NCI-H1436 treated with DMSO at 0.1 percent for 48 hours (cell line): ENCODE measurements around the gene ITPA.
"Not testable (repeated sequence)": the region's sequence is repeated elsewhere in the genome, so short reads cannot be mapped to it uniquely, and the experiment has no call there.

Experiments
- DNase-seq: peaks from one replicate; lab custom pipeline; 2025; lab: John Stamatoyannopoulos, UW

The ITPA gene

DNA sequence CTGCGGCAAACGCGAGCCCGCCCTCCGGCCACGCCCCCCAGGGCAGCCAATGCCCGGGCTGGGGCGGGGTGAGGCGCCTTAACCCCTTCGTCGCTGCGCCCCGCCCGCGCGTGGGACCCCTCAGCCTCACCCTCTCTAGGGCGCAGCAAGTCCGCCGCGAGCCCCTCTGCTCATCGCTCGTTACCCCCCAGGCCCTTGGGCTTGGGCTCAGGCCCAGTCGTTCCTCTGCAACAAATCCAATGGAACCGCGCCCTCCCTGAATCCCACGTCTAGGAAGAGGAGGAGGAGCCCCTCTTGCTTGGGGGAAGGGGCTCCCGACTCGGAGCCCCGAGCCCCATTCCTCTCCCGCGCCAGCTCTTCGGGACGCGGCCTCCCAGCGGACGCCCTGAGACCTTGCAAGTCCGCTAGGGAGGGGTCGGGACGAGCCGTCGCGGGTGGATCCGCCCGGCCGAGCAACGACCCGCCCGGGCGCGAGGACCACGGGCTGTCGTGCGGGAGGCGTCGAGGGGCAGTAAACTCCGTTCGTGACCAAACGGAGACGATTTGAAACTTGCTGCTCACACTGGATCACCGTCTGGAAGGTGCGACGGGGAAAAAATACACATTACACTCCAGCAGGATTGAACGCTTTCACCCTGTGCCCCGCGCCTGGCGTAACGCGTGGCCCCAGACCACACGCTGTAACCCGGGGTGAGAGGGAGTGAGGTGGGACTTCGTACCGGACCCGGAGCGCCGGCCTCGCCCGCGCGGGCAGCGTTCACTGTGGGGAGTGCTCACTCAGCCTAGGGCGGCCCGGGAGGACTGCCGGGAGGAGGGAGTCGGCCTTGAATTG, 35.5 kb upstream of the ITPA start:
- DNase-seq, result no peak

DNA sequence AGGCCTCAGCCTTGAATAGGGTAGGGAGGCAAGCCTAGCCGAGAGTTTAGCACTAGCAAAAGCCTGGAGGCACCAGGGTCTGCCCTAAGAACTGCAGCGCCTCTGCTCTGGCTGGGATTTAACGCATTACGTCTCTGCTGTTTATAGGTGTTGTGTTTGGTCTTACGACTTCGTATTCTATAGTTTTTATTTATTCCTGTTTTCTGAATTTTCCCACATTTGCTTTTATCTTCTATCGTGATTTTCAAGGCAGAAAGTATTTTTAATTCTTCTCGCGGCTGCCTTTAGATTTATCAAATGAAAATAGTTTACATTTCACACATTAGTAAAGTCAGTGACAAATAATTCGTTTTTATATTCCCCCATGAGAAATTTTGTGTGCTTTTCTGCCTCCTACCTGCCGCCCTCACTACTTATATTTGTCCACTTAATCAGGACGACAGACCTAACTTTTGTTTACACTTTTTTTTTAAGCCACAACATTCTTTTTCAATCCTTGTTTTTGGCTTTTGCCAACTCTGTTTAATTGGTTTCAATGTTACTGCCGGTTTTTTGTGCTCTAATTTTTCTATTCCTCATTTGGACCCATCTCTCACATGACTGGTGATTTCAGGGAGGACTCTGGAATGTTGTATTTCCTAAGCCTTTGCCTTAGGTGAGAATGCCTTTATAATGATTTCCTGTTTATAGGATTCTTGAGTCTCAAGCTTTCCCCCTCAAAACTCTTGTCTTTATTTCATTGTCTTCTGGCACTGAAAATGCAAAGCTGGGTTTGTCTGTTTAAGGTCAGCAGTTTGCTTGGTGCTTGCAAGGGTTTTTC, 34.6 kb upstream of the ITPA start:
- no peak for DNase-seq

DNA sequence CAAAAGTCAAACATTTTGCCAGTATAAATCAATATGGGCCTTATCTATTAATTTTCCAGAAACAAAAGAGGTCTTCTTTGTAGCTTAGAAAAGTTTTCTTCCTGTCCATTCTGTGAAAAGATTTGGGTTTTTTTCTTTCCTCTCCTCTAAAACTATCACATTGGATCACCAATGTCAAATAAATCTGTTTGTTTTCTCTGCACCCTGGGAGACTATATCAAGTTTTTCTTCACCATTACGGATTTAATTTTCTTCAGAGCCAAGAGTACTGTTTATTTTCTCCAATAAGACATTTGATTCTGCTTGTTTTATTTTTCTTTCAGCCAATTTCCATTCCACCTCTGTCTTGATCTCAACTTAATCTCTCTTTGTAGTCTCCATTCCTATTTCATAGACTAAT, 34.0 kb upstream of the ITPA start:
- DNase-seq, result no peak

DNA sequence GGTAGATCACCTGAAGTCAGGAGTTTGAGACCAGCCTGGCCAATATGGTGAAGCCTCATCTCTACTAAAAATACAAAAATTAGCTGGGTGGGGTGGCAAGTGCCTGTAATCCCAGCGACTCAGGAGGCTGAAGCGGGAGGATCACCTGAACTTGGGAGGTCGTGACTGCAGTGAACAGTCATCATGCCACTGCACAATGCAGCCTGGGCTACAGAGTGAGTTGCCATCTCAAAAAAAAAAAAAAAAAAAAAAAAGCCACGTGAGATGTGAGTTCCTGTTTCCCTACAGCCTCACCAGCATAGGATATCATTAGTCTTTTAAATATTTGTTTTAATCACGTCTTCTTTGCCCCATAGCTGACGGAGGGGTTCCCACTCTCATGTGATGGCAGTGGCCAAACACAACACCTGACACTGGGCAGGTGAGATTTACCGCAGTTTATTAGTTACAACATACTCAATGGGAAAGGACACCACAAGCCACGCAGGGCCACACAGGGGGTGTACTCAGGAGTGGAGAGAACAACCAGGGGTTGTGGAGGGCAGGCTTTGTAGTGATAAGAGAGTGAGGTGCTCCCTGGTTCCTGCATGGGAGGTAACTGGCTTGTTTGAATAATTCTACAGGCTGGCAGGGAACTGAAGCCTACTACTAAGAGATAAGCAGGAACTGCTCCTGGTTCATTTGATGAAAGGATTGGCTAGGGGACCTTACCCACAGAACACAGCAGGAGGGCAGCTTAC, 31.4 kb upstream of the ITPA start:
- DNase-seq, result no peak

DNA sequence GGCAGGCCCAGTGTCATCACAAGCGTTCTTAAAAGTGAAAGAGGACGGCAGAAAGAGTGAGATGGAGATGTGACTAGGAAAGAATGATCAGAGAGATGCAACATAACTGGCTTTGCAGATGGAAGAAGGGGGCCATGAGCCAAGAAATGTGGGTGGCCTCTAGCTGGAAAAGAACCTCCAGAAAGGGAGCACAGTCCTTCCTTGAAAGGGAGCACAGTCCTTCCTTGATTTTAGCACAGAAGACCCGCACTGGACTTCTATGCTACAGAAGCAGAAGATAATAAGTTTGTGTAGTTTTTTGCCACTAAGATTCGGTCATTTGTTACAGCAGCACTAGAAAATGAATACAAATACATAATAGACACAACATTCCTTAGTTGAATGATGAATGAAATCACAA, 29.0 kb upstream of the ITPA start:
- no peak for DNase-seq

DNA sequence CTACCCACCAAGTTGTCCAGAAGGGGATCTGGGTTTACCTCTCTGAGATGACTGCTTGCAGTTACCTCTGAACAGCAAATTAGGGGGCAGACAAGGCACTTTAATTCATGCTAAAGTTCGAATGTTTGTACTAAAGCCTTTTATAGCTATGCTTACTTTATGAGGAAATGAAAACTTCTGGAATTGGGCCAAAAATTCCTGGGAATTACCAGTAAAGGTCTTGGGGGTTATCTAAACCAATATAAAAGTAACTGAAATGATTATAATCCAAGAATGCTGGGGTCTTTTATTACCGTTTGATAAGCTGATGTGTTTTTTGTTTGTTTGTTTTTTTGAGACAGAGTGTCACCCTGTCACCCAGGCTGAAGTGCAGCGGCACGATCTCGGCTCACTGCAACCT, 28.0 kb upstream of the ITPA start:
- no peak for DNase-seq

DNA sequence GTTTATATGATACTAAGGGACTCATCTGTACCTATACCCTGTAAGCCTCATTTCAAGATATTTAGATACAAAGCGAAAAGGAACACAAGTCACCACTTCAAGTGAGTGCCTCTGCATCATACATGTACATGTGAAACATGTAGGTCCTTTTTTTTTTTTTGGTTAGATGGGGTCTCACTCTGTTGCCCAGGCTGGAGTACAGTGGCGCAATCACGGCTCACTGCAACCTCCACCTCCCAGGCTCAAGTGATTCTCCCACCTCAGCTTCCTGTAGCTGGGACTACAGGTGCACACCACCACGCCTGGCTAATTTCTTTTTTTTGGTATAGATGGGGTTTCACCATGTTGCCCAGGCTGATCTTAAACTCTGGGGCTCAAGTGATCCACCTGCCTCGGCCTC, 26.9 kb upstream of the ITPA start:
- DNase-seq, result not testable (repeated sequence)

DNA sequence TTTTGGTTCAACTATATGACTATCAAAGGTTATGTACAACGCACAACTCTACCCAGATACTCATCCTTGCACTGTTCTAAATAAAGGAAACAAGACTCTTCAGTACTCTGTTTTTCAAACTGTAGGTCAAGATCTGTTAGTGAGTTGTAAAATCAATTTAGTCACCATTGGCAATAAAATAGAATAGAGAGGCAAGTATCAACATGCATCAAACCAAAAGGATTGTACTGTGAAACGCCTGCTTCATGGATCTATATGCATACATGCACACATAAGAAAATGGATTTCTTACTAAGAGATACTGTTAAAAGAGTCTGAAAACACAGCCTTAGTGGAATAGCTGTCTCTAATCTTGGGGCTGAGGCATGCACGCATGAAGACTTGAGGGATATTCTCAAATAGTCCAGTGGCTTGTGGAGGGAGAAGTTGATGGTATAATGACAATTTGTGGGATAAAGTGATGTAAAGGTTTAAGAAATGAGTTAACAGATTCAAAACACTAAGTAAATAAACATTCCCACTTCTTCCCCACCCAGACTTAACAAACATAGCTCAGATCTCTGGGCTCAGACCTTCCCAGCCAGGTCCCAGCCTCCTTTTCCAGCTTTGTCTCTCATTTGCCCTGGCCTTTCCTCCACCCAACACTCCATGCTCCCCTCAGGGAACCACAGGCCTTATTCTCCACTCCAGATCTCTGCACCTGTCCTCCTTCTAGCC, 25.2 kb upstream of the ITPA start:
- no peak for DNase-seq

DNA sequence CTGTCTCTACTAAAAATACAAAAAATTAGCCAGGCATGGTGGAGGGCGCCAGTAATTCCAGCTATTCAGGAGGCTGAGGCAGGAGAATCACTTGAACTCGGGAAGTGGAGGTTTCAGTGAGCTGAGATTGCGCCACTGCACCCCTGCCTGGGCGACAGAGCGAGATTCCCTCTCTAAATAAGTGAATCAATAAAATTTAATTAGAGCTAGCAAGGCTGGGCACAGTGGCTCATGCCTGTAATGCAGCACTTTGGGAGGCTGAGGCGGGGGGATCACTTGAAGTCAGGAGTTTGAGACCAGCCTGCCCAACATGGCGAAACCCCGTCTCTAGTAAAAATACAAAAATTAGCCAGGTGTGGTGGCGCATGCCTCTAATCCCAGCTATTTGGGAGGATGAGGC, 21.4 kb upstream of the ITPA start:
- not testable (repeated sequence) for DNase-seq

DNA sequence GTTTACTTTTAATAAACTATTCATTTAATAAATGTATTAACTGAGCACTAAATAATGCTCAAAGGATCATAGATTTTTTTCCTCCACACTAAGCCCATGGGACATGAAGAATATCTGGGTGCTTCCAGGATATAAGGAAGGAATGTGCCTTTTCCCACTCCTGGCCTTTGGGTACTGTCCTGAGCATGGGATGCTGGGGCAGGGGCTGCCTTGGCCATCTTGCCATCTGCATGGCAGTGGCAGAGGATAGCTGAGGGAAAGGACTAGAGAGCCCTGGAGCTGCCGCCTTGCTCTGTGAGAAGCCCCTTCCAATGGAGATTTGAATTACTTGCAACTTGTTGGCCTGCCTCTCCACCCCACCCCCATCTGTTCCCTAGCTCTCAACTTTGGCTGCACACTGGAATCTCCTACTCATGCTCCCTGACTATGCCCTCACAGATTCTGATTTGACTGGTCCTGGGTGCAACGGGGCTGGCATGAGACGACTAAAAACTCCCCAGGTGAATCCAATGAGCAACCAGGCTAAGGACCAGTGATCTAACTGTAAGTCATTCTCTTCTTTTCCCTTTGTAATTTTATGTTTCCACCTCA, 20.4 kb upstream of the ITPA start:
- no peak for DNase-seq

DNA sequence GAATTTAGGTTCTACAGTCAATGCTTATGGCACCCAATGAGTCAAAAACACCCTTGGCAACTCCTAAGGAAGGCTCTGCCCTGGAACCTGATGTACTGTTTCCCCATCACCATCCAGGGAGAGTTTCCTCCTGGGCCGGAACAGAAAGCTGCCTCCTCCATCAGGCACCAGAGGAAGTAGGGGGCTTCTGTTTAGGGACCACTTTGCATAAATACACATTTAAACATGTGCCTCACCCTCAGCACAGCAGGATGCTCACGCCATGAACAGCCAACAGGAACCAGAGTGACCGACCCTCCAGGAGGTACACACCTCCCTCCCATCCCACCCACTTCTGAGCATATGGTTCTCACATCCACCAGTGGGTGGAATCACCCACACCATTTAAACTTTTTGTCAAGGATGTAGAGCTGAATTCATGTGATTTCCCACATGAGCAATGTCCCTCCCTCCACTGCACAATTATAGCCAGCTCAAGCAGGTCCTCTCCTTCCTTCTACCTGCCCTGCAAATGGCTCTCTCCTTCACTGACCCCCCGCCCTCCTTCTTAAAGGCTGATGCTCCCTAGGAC, 19.7 kb upstream of the ITPA start:
- DNase-seq, result no peak

DNA sequence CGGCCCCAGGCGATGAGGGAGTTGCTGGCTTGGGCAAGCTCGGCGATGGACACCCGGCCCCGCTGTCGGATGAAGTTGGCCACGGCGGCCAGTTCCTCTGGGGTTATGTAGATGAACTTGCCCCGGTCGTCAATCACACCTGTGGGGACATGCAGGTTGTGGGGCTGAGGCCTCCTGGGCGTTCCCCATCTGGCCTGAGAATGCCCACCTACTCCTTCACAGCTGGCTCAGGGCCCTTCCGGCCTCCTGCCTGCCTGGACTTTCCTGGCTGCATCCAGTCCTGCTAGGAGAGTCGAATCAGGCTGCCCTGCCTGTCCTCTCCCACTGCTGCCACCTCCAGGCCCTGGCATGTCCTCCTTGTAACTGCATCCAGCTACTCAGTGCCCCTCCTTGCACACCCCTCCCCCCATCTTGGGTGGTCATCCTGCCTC, 18.6 kb upstream of the ITPA start:
- no peak for DNase-seq

DNA sequence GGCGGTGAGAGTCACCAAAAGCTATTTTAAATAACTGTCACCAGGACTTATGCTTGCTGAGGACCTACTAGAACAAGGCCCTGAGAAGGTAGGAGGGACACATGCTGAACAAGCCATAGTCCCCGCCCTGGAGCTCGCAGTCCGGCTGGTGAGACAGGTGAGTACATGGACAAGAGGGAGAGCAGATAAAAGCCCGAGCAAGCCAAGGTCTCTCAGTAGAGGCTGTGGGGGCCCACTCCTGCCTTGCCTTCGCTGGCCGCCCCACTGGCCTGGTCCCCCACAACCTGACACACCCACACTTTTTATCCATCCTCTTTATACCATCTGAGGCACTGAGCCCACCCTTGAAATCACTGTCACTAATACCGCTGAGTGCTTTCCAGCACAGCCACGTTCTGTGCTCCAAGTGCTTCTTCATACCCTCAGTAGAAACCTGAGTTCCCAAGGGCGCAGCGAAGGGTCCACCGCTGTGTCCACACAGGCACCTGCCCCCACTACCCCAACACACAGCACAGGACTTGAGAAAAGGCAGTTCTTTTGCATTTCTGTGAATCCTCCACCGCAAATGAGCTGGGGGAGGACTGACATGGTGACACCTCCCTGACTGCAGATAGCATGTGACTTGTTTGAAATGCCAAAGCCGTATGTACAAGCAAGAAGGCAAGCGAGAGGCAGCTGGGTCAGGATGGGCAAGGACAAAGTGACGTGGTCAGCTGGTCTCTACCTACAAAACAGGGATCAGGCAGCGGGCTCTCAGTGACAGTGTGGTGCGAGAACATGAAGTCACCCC, 16.9 kb upstream of the ITPA start:
- DNase-seq, result no peak

DNA sequence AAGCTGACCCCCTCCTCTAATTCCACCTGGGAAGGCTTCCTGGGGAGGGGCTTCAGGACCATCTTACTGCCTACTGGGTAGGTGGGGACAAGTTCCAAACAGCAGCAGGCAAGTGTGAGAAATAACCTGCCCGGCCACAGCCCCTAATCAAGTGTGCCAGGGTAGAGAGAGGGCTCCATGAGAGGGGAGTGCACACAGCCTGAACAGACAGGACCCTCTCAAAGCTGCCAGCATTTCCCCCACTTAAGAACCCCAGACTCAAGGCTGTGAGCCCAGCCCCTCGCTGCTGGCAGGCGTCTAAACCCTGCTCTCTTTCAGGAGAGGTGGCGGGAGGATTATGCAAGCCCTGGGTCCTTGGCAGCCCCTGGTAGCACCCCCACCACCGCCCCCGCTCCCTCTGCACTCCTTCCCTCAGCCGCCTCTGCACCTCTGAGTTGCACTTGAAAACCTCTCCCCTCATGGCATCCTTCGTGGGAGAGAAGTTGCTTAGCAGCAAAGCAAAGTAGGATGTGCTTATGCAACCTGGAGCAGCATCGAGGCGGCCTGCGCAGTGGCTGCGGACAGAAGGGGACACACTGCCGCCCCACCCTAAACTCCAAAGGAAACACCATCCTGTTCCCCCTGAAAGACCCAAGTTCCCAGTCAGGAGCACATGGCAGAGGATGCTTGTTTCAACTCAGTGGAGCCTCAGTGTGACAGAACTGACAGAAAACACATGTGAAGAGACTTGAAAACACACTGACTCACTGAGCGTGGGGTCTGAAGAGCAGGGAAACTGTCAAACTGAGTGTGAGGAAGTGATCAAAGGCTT, 15.3 kb upstream of the ITPA start:
- no peak for DNase-seq

DNA sequence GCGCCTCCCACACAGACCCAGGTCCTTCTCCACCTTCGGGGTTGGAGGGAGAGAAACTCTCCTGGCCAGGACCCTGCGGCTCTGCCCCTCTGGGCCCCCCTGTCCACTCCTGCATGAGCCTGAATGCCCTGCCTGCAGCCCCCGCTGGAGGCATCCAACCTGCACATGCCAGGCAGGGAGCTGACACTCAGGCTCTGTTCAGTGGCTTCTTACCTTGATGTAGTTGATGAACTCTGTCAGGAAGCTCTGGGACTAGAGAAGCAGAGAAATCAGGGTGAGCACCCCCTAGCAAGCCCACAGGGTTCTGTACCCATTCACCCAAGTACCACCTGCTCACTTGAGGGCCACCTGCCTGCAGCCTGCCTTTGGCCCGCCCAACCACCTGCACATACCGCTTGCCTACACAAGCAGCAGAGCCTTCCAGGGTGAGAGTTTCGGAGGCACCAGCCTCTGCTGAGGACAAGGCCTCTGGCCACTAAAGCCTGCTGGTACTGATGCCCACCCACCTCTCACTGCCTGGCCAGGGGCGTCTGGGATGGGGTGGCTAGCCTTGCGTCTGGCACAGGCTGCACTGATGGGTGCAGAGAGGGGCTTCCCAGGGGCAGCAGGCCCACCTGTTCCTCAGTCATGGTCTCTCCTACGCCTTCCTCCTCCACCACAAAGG, 14.5 kb upstream of the ITPA start:
- DNase-seq, result no peak

DNA sequence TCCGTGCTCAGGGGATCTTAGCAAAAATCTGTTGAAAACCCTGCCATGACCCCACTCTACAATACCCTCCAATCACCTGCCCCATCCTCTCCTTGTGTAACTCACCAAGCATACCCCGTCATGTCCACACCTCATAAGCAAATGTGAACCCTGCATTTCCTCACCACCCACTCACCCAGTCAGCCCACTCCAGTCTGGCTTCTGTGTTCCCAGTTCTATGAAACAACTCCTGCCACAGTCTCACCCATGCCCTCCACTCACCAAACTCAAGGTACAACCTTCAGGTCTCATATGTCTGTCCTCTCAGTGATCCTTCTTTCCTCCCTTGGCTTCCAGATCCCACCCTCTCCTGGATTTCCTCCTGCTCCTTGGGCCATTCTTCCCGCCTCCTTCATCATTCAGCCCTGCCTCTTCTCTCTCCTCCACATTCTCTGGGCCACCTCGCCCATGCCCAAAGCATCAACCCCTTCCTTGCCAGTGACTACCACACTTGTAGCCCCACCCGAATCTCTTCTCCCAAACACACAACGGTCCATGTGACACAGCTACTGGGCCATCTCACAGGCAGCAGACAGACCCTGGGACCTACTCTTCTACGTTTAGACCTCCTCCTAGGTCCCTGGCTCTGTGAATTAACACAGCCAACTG, 13.6 kb upstream of the ITPA start:
- DNase-seq, result no peak

DNA sequence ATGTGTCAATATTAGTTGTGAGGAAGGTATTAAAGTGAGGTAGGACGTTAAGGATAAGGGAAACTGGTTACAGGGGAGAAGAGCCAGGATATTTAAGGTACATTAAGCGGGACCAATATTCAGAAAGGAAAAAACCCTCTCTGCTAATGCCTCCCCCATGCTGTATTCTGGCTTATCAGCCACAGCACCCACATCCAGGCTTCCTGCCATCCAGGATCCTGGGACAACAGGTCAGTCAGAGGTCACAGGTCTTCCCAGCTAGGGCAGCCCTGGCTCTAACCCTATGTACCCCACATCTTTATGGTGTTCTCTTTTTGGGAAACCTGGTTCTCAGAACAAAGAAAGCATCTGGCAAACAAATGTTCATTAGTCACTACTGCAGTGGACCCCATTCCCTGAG, 10.1 kb upstream of the ITPA start:
- DNase-seq, result no peak

DNA sequence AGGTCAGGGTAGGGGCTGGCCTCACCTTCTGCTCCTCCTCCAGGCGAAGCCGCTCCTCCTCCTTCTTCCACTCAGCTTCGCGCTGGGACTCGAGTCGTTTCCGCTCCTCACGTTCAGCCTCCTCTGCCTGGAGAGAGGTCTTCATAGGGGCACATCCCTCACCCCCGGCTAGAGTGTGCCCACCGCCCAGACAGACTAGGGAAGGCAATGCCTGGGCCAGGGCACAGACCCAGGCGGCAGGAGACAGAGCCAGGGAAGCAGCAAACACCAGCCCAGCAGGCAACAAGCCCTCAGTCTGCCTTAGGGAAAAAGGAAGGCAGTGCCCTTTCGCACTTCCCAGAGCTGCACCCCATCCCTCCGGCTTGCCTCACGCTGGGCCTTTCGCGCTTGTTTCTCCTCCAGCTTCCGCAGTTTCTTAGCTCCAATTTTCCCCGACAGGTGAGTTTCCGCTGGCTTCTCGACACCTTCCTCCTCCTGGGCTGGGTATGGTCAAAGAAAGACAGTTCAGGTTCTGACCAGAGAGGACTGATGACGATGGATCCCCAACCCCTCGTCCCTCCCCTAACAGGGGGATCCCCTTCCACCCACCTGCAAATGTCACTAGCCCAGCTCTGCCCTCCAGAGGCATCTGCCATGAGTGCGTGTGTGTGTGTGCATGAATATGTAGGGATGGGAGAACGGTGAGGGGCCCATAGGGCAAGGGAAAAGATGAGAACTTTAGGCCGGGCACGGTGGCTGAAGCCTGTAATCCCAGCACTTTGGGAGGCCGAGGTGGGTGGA, 9.1 kb upstream of the ITPA start:
- no peak for DNase-seq
